HG03378 (cell line): ENCODE data around the gene GRAMD2B.
"Not testable (repeated sequence)": the region's sequence is repeated elsewhere in the genome, so short reads cannot be mapped to it uniquely, and the experiment has no call there.

Source experiments
- ATAC-seq: cut with Tn5 transposase; IDR thresholded peaks from one replicate; pipeline ENCODE4 v1.9.1; 2021; ENCODE audit warnings: mild to moderate bottlenecking, moderate library complexity; ENCODE audit not compliant: unreplicated experiment

The GRAMD2B gene

GRCh38 chr5:126448720-126449119, 25.5 kb downstream of the GRAMD2B start:
- ATAC-seq: no peak

- peak; percentile 86 for ATAC-seq
Measured at GRCh38 chr5:126449751-126450271, 26.6 kb downstream of the GRAMD2B start.

- peak; percentile 51 for ATAC-seq
Measured at GRCh38 chr5:126450346-126450745, 27.1 kb downstream of the GRAMD2B start.

- no peak for ATAC-seq
Measured at GRCh38 chr5:126450907-126451306, 27.7 kb downstream of the GRAMD2B start.

GRCh38 chr5:126452477-126452876, 29.3 kb downstream of the GRAMD2B start:
- no peak for ATAC-seq

GRCh38 chr5:126454081-126454480, 30.9 kb downstream of the GRAMD2B start:
- ATAC-seq: no peak

- ATAC-seq: no peak
Measured at GRCh38 chr5:126454535-126454934, 31.3 kb downstream of the GRAMD2B start.

- ATAC-seq: no peak
Measured at GRCh38 chr5:126455264-126455663, 32.1 kb downstream of the GRAMD2B start.

- no peak for ATAC-seq
Measured at GRCh38 chr5:126455728-126456127, 32.5 kb downstream of the GRAMD2B start.

GRCh38 chr5:126456217-126456820, 33.1 kb downstream of the GRAMD2B start:
- no peak for ATAC-seq

GRCh38 chr5:126460459-126460858, 37.2 kb downstream of the GRAMD2B start:
- ATAC-seq: no peak

- no peak for ATAC-seq
Measured at GRCh38 chr5:126460977-126461376, 37.8 kb downstream of the GRAMD2B start.

GRCh38 chr5:126461838-126462237, 38.6 kb downstream of the GRAMD2B start:
- ATAC-seq: peak; percentile 9

GRCh38 chr5:126462239-126463014, 39.2 kb downstream of the GRAMD2B start:
- peak; percentile 90 for ATAC-seq

- no peak for ATAC-seq
Measured at GRCh38 chr5:126464016-126464415, 40.8 kb downstream of the GRAMD2B start.

GRCh38 chr5:126464959-126465358, 41.8 kb downstream of the GRAMD2B start:
- ATAC-seq: no peak

GRCh38 chr5:126468091-126468490, 44.9 kb downstream of the GRAMD2B start:
- ATAC-seq: no peak

GRCh38 chr5:126469536-126470316, 46.5 kb downstream of the GRAMD2B start:
- ATAC-seq: no peak

GRCh38 chr5:126470529-126470928, 47.3 kb downstream of the GRAMD2B start:
- ATAC-seq: not testable (repeated sequence)

- ATAC-seq: no peak
Measured at GRCh38 chr5:126471247-126471646, 48.0 kb downstream of the GRAMD2B start.

GRCh38 chr5:126471875-126472537, 48.8 kb downstream of the GRAMD2B start:
- ATAC-seq: no peak
